ENCODE data around the gene CPNE7. TPM values are rescaled to one million over a fixed set of nuclear protein-coding genes. Genes with fewer than 3 reads are reported as not detected.
"Not testable (repeated sequence)": the region's sequence is repeated elsewhere in the genome, so short reads cannot be mapped to it uniquely, and the experiment has no call there.

Gene CPNE7
- polyA plus RNA-seq, 1 experiment, result 7.5 TPM

DNA sequence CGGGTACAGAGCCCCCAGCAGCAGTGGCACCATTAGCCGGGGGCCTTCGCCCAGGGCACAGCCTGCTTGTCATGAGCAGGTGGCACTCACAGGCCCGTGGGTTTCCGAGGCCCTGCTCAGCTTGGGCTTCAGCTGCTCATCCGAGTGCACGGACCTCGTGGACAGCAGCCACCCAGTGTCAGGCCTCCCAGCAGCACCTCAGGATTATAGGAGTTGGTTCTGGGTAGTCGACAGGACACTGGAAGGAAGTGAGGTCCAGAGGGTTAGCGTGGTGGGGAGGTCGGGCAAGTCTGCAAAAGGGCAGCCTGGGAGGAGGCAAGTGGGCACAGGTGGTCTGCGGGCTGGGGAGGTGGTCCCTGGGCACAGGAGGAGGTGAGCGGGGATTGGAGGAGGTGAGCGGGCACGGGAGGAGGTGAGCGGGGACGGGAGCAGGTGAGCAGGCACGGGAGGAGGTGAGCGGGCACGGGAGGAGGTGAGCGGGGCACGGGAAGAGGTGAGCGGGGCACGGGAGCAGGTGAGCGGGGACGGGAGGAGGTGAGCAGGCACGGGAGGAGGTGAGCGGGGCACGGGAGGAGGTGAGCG, 5.1 kb upstream of the CPNE7 start:
- Histone ChIP-seq H3K27ac (ENCODE audit: low read depth, low read length) (no peak overlapping the region), H3K27me3 (ENCODE audit: control insufficient read depth, insufficient read depth, low read length) (no peaks in the 10 kb centered on the region), H3K4me3 (ENCODE audit: low read depth, low read length) (no peak overlapping the region), H3K9me3 (ENCODE audit: control insufficient read depth, insufficient read depth, low read length) (no peaks in the 10 kb centered on the region; the same call in 1 of the 2 replicates)
- POLR2A ChIA-PET, result no interaction called here
- no peak for DNase-seq (ENCODE audit: low read depth, low spot score)
- CTCF ChIA-PET, result no interaction called here
- TF ChIP-seq, protein P1, sequence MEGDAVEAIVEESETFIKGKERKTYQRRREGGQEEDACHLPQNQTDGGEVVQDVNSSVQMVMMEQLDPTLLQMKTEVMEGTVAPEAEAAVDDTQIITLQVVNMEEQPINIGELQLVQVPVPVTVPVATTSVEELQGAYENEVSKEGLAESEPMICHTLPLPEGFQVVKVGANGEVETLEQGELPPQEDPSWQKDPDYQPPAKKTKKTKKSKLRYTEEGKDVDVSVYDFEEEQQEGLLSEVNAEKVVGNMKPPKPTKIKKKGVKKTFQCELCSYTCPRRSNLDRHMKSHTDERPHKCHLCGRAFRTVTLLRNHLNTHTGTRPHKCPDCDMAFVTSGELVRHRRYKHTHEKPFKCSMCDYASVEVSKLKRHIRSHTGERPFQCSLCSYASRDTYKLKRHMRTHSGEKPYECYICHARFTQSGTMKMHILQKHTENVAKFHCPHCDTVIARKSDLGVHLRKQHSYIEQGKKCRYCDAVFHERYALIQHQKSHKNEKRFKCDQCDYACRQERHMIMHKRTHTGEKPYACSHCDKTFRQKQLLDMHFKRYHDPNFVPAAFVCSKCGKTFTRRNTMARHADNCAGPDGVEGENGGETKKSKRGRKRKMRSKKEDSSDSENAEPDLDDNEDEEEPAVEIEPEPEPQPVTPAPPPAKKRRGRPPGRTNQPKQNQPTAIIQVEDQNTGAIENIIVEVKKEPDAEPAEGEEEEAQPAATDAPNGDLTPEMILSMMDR (IDR thresholded peaks at IDR 0.05; ENCODE audit: low read depth, low read length), result no peak

DNA sequence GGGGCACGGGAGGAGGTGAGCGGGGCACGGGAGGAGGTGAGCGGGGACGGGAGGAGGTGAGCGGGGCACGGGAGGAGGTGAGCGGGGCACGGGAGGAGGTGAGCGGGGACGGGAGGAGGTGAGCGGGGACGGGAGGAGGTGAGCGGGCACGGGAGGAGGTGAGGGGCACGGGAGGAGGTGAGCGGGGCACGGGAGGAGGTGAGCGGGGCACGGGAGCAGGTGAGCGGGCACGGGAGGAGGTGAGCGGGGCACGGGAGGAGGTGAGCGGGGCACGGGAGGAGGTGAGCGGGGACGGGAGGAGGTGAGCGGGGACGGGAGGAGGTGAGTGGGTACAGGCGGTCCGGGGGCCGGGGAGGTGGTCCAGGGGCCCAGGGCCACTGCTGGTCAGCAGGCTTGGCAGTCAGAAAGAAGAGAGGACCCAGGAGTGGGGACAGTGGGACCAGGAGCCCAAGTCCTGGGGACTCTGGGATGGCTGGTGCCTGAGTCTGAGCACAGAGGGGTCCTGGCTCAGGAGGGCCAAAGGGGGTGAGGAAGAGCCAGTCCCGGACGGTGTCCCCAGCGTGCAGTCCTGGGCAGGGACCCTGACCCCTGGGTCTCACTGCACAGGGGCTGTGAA, 4.5 kb upstream of the CPNE7 start:
- H3K27me3 ChIP-seq (ENCODE audit: control insufficient read depth, insufficient read depth, low read length); POLR2A ChIA-PET; DNase-seq (ENCODE audit: low read depth, low spot score); H3K27ac ChIP-seq (ENCODE audit: low read depth, low read length); H3K4me3 ChIP-seq (ENCODE audit: low read depth, low read length); H3K9me3 ChIP-seq (ENCODE audit: control insufficient read depth, insufficient read depth, low read length); CTCF ChIA-PET: not testable (repeated sequence)

DNA sequence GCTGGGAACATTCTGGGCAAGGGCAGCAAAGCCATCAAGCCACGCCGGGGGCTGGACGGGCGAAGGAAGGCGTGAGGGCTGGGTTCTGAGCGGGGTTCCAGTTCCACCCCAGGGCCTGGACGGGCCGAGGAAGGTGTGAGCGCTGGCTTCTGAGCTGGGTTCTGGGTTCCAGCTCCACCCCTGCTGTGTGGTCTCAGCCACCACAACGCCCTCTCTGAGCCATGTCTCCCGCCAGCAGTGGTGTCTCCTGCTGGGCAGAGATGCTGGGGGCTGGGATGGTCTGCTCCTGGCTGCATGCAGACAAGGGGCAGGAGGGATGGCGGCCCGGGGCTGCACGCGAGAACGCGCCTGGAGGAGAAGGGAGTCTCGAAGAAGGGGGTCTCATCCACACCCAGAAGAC, 3.9 kb upstream of the CPNE7 start:
- H3K27me3 ChIP-seq (ENCODE audit: control insufficient read depth, insufficient read depth, low read length), result no peaks in the 10 kb centered on the region
- POLR2A ChIA-PET, result no interaction called here
- CTCF ChIA-PET, result no interaction called here
- H3K4me3 ChIP-seq (ENCODE audit: low read depth, low read length), result no peak overlapping the region
- peak overlapping the region; percentile 31 for H3K27ac ChIP-seq (ENCODE audit: low read depth, low read length)
- no peaks in the 10 kb centered on the region; the same call in 1 of the 2 replicates for H3K9me3 ChIP-seq (ENCODE audit: control insufficient read depth, insufficient read depth, low read length)
- no peak for DNase-seq (ENCODE audit: low read depth, low spot score)
- TF ChIP-seq, protein P1 (IDR thresholded peaks at IDR 0.05; ENCODE audit: low read depth, low read length), result no peak

DNA sequence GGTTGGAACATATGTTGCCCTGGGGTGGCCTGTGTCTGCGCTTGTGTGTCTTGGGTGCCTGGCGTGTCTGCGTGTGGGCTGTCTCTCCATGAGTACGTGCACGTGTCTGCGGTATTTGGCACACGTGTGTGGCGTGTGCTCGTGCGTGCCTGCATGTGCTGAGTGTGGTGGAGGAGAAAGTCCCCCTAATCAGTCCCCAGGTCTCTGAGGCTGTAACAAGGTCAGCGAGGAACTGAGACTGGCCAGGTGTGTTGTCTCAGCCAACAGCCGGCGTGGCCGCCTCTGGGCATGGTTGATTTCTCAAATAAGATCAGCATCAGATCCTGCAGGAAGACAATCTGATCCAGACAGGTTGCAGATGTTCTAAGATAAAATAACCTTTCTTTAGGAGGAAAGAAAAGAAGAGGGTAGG, 3.5 kb upstream of the CPNE7 start:
- H3K4me3 ChIP-seq (ENCODE audit: low read depth, low read length), result no peak overlapping the region
- ChIA-PET CTCF (no interaction called here), POLR2A (no interaction called here)
- TF ChIP-seq, protein P1 (IDR thresholded peaks at IDR 0.05; ENCODE audit: low read depth, low read length), result no peak
- DNase-seq (ENCODE audit: low read depth, low spot score), result no peak
- H3K9me3 ChIP-seq (ENCODE audit: control insufficient read depth, insufficient read depth, low read length), result no peaks in the 10 kb centered on the region; the same call in 1 of the 2 replicates
- peak overlapping the region; percentile 31 for H3K27ac ChIP-seq (ENCODE audit: low read depth, low read length)
- H3K27me3 ChIP-seq (ENCODE audit: control insufficient read depth, insufficient read depth, low read length), result no peaks in the 10 kb centered on the region

DNA sequence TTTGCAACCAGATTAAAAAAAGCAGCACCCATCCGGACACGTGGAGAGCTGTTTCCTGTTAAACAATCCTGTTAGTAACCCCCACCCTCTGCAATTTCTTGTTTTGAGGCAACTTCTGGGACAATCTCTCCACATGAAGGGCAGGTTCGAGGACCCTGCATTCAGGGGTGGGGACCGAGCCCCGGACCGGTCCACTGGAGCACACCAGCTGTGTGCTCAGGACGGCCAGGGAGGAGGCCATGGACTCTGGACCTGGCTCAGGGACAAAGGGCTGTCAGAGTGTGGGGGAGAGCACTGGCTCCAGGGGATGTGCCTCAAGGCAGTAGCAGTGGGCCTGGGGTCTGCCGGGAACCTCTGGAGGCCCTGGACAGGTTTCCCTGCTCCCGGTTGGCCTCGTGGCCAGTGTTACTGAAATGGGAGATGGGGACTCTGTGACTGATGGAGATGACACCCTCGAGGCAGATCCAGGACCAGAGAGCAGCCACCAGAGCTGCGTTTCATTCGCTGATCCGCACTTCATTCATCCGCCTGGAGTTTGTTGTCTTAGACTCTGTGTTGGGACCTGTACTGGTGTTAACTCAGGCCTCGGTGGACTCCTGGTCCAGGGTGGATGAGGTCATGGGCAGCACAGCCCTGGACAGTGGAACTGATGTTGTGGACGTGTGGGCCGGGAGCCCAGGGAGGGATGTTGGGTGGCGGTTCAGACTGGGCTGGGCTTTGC, 2.9 kb upstream of the CPNE7 start:
- no peak for DNase-seq (ENCODE audit: low read depth, low spot score)
- TF ChIP-seq, protein P1 (IDR thresholded peaks at IDR 0.05; ENCODE audit: low read depth, low read length), result no peak
- Histone ChIP-seq H3K27me3 (ENCODE audit: control insufficient read depth, insufficient read depth, low read length) (no peaks in the 10 kb centered on the region), H3K4me3 (ENCODE audit: low read depth, low read length) (no peak overlapping the region), H3K27ac (ENCODE audit: low read depth, low read length) (peak overlapping the region; percentile 39), H3K9me3 (ENCODE audit: control insufficient read depth, insufficient read depth, low read length) (no peaks in the 10 kb centered on the region; the same call in 1 of the 2 replicates)
- POLR2A ChIA-PET, result no interaction called here
- CTCF ChIA-PET, result no interaction called here

Measured in AG04450 (cell line).